Endothelial cell of umbilical vein (primary cell): Measurements from ENCODE around the gene TSC22D3. TPM values are rescaled to one million over a fixed set of nuclear protein-coding genes. Genes with fewer than 3 reads are reported as not detected.

Experiments used
- BruUV-seq: library from RNA; stranded (reverse); fragments of 400-500 nt; replicated peaks from 2 replicates; lab custom pipeline; 2021; lab: Mats Ljungman, UMichigan
- CTCF ChIA-PET: fragments of 300-600, 350-600 bp; sonication (Branson Sonifier 250); formaldehyde crosslinking; loops from one replicate; lab custom pipeline; 2021; ENCODE audit warnings: antibody characterized with exemption, inconsistent platforms; lab: Charles Lee
- POLR2A ChIA-PET: fragments of 300-600, 350-600 bp; sonication (Branson Sonifier 250); formaldehyde crosslinking; loops from one replicate; lab custom pipeline; 2021; ENCODE audit warnings: antibody characterized with exemption, inconsistent platforms; lab: Charles Lee
- DNase-seq: peaks from one replicate; pipeline ENCODE4 v3.0.0-alpha.2; 2011; ENCODE audit warnings: low read depth, low spot score
- FAIRE-seq: peaks from 2 replicates; lab custom pipeline; 2011; peaks lifted over from hg19 to GRCh38; lab: Jason Lieb, UNC
- H2AFZ ChIP-seq: 2 replicates; pipeline ENCODE4 v1.6.0; 2012; ENCODE audit warnings: low read depth, low read length, control low read depth, inconsistent platforms
- H3K27ac ChIP-seq: 2 replicates; pipeline ENCODE4 v1.5.1; 2011; ENCODE audit warnings: low read depth, mild to moderate bottlenecking, control low read depth, low read length, moderate library complexity; ENCODE audit not compliant: insufficient read depth
- H3K27me3 ChIP-seq, 2 experiments: 2 replicates each; pipeline versions ENCODE4 v1.6.0 to v1.6.1; 2011; ENCODE audit warnings: low read length in 2 of 2, mixed read lengths in 1 of 2; ENCODE audit not compliant: control insufficient read depth in 2 of 2, insufficient read depth in 2 of 2
- H3K36me3 ChIP-seq, 2 experiments: 2 replicates in 1 of 2; 3 replicates in 1 of 2; pipeline ENCODE4 v1.5.1; 2011; ENCODE audit warnings: low read length in 2 of 2, mild to moderate bottlenecking in 1 of 2, moderate library complexity in 1 of 2; ENCODE audit not compliant: control insufficient read depth in 2 of 2, insufficient read depth in 2 of 2; ENCODE audit errors: extremely low read depth in 1 of 2
- H3K4me1 ChIP-seq: 3 replicates; pipeline ENCODE4 v1.5.1; 2011; ENCODE audit warnings: mild to moderate bottlenecking, low read length; ENCODE audit not compliant: control insufficient read depth, insufficient read depth; ENCODE audit errors: extremely low read depth
- H3K4me2 ChIP-seq: 2 replicates; pipeline ENCODE4 v1.6.1; 2011; ENCODE audit warnings: low read length, control low read depth, mixed read lengths; ENCODE audit not compliant: insufficient read depth
- H3K4me3 ChIP-seq, 3 experiments: fragments of 200-600 bp in 1 of 3; sonication (generic), shearing (Covaris generic) in 1 of 3; replicated peaks in 1 of 3; 2 replicates each; pipeline ENCODE4 v1.5.1; 2011 to 2016; ENCODE audit warnings: control low read depth in 3 of 3, low read length in 3 of 3, mild to moderate bottlenecking in 2 of 3, inconsistent platforms in 1 of 3, low read depth in 1 of 3, moderate library complexity in 1 of 3; ENCODE audit not compliant: insufficient read depth in 1 of 3
- H3K79me2 ChIP-seq: 2 replicates; pipeline ENCODE4 v1.6.0; 2012; ENCODE audit warnings: low read length, inconsistent platforms; ENCODE audit not compliant: control insufficient read depth, insufficient read depth
- H3K9ac ChIP-seq: replicated peaks from 2 replicates; pipeline ENCODE3; 2011; ENCODE audit warnings: low read length, control low read depth; ENCODE audit not compliant: insufficient read depth; ENCODE audit errors: extremely low read depth
- H3K9me1 ChIP-seq: replicated peaks from 3 replicates; pipeline ENCODE4 v1.6.0; 2011; ENCODE audit warnings: mild to moderate bottlenecking, low read length; ENCODE audit not compliant: control insufficient read depth, insufficient read depth; ENCODE audit errors: extremely low read depth
- H3K9me3 ChIP-seq: replicated peaks from 2 replicates; pipeline ENCODE4 v1.5.1; 2012; ENCODE audit warnings: low read length, inconsistent platforms; ENCODE audit not compliant: control insufficient read depth, insufficient read depth
- H4K20me1 ChIP-seq: replicated peaks from 2 replicates; pipeline ENCODE3; 2011; ENCODE audit warnings: mild to moderate bottlenecking, low read length; ENCODE audit not compliant: control insufficient read depth, insufficient read depth; ENCODE audit errors: extremely low read depth
- EZH2 ChIP-seq: IDR thresholded peaks from 2 replicates; pipeline ENCODE4 v1.6.1; 2012; ENCODE audit warnings: borderline replicate concordance, low read depth, mild to moderate bottlenecking, moderate library complexity, low read length, inconsistent platforms; ENCODE audit not compliant: severe bottlenecking
- FOS ChIP-seq: IDR thresholded peaks from 2 replicates; pipeline ENCODE4 v1.6.1; 2011; ENCODE audit warnings: mild to moderate bottlenecking, low read length, moderate library complexity, borderline replicate concordance; ENCODE audit not compliant: insufficient read depth
- GATA2 ChIP-seq: IDR thresholded peaks from 2 replicates; pipeline ENCODE4 v1.7.0; 2011; ENCODE audit warnings: low read depth, mild to moderate bottlenecking, moderate library complexity, mixed read lengths, low read length; ENCODE audit not compliant: insufficient read length, insufficient read depth
- JUN ChIP-seq: IDR thresholded peaks from 2 replicates; pipeline ENCODE4 v1.6.1; 2011; ENCODE audit warnings: borderline replicate concordance, low read depth; ENCODE audit not compliant: insufficient read length, insufficient read depth
- MYC ChIP-seq: IDR thresholded peaks from one replicate; pipeline ENCODE4 v1.6.1; 2011; ENCODE audit warnings: mild to moderate bottlenecking, low read depth, low read length
- POLR2A ChIP-seq: IDR thresholded peaks from 2 replicates; pipeline ENCODE4 v1.6.1; 2012; ENCODE audit warnings: low read depth, mild to moderate bottlenecking, control low read depth, low read length
- POLR2AphosphoS5 ChIP-seq: IDR thresholded peaks from 2 replicates; pipeline ENCODE4 v1.6.1; 2012; ENCODE audit warnings: low read depth, mild to moderate bottlenecking, control low read depth, low read length, moderate library complexity; ENCODE audit not compliant: insufficient read depth
- dilution Hi-C: fragments of 300-500 bp; cut with MboI; formaldehyde crosslinking; loops from one replicate; pipeline ENCODE4 v1.15.0; 2019; ENCODE audit warnings: low sequenced_read_pairs; ENCODE audit not compliant: extremely low pct_ligation_motif_present
- intact Hi-C: fragments of 100-400 bp; cut with micrococcal nuclease; formaldehyde crosslinking; loops from one replicate; pipeline ENCODE4 v1.10.0; 2022
- polyA plus RNA-seq, 4 experiments: library from polyadenylated mRNA; depleted of rRNA in 3 of 4; stranded (reverse) in 3 of 4; unstranded in 1 of 4; fragments of >200 nt; gene quantifications; 2 replicates each; pipeline versions ENCODE4 v1.2.1 to v1.2.3, GENCODE V29; 2011 to 2012; ENCODE audit warnings: missing spikeins in 1 of 4
- total RNA-seq: library from RNA; stranded (reverse); gene quantifications from 2 replicates; pipeline ENCODE4 v1.2.3, GENCODE V29; 2021
- TF ChIP-seq, protein P1 (sequence below), 2 donors: IDR thresholded peaks; 1 replicate in 1 of 2; 2 replicates in 1 of 2; pipeline ENCODE4 v1.5.1; 2011; ENCODE audit warnings: low read length in 2 of 2, mild to moderate bottlenecking in 2 of 2, moderate library complexity in 2 of 2, control low read depth in 1 of 2, inconsistent platforms in 1 of 2, low read depth in 1 of 2; ENCODE audit not compliant: insufficient read depth in 1 of 2; ENCODE audit errors: extremely low read depth in 1 of 2
- TF ChIP-seq, protein P2 (sequence below): IDR thresholded peaks from 2 replicates; pipeline ENCODE4 v1.6.1; 2011; ENCODE audit not compliant: insufficient read depth, insufficient read length

TSC22D3 gene
- total and polyA plus RNA-seq, 2 donors (not counting 3 experiments of a cell fraction or from before 2014, with no cell fraction given), result 21.1 to 37.4 TPM

DNA sequence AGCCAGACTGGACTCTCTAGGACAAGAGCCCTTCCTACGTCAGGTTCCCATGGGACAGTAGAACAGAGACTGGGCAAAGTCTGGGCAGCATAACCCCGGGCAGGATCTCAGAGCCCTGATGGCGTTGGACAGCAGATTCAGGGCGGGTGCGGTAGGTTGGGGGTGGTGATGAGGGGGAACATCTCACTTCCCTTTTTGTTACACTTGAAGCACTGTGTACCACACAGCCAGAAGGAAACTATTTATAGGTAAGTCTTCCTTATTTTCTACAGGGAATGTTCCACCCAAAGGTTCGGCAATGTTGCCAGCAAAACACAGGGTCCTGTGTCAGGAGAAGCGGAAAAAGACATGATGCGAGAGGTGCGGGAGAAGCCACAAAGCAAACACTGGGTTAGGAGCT, 54.3 kb downstream of the TSC22D3 start:
- intact Hi-C loops, result no loop called here
- H3K4me3 ChIP-seq, result no peak overlapping the region
- dilution Hi-C loops, result no loop called here
- H3K4me2 ChIP-seq, result no peak overlapping the region
- BruUV-seq, result no TSS peak
- no peaks in the 10 kb centered on the region for H4K20me1 ChIP-seq
- FAIRE-seq (no peak), DNase-seq (no peak)
- ChIA-PET POLR2A (no interaction called here), CTCF (interaction anchor here (1.6 to 8.3 kb wide), 3 partner anchors 11 to 54 kb away, joined by 4 to 142 read pairs (median 27); partner anchors contain the start of genes NCBP2L and TSC22D3)
- no peaks in the 10 kb centered on the region for H3K9me1 ChIP-seq
- no peaks in the 10 kb centered on the region for H3K36me3 ChIP-seq
- no peak overlapping the region for H3K27ac ChIP-seq
- H3K79me2 ChIP-seq, result no peaks in the 10 kb centered on the region
- no peak overlapping the region for H2AFZ ChIP-seq
- H3K9ac ChIP-seq, result no peak overlapping the region
- no peaks in the 10 kb centered on the region for H3K9me3 ChIP-seq
- H3K4me1 ChIP-seq, result peaks cover 5% of the 10 kb centered on the region
- no peaks in the 10 kb centered on the region for H3K27me3 ChIP-seq
- no peak for TF ChIP-seq POLR2A
- TF ChIP-seq JUN, result no peak
- TF ChIP-seq POLR2AphosphoS5, result no peak
- TF ChIP-seq MYC, result no peak
- TF ChIP-seq, protein P1, sequence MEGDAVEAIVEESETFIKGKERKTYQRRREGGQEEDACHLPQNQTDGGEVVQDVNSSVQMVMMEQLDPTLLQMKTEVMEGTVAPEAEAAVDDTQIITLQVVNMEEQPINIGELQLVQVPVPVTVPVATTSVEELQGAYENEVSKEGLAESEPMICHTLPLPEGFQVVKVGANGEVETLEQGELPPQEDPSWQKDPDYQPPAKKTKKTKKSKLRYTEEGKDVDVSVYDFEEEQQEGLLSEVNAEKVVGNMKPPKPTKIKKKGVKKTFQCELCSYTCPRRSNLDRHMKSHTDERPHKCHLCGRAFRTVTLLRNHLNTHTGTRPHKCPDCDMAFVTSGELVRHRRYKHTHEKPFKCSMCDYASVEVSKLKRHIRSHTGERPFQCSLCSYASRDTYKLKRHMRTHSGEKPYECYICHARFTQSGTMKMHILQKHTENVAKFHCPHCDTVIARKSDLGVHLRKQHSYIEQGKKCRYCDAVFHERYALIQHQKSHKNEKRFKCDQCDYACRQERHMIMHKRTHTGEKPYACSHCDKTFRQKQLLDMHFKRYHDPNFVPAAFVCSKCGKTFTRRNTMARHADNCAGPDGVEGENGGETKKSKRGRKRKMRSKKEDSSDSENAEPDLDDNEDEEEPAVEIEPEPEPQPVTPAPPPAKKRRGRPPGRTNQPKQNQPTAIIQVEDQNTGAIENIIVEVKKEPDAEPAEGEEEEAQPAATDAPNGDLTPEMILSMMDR (IDR thresholded peaks at IDR 0.05; ENCODE audit: extremely low read depth in 1 of 2, insufficient read depth in 1 of 2, low read depth in 1 of 2, low read length in 2 of 2), result no peak
- TF ChIP-seq FOS, result no peak
- TF ChIP-seq, protein P2, sequence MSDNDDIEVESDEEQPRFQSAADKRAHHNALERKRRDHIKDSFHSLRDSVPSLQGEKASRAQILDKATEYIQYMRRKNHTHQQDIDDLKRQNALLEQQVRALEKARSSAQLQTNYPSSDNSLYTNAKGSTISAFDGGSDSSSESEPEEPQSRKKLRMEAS, result no peak
- no peak for TF ChIP-seq EZH2
- TF ChIP-seq GATA2, result no peak
